Right lobe of liver (tissue), 4 donors: Measurements from ENCODE around the gene P3H2.

Experiments used
- CTCF ChIP-seq, 4 donors: fragments of 200-600 bp in 3 of 4; fragments of 450-650 bp in 1 of 4; IDR thresholded peaks; one replicate each; pipeline versions ENCODE4 v1.5.1 to v1.8.0; 2016 to 2022; ENCODE audit warnings: antibody characterized with exemption in 4 of 4, mild to moderate bottlenecking in 2 of 4
- POLR2A ChIP-seq: fragments of 450-650 bp; IDR thresholded peaks from one replicate; pipeline ENCODE4 v1.6.1; 2017; ENCODE audit warnings: antibody characterized with exemption, mild to moderate bottlenecking
- donor health status: DM: no; HTN: no; CAD: no.
- donor health status: DM: no; HTN: no; CAD: no.
- donor health status: DM: no; HTN: yes; CAD: no.

DNA sequence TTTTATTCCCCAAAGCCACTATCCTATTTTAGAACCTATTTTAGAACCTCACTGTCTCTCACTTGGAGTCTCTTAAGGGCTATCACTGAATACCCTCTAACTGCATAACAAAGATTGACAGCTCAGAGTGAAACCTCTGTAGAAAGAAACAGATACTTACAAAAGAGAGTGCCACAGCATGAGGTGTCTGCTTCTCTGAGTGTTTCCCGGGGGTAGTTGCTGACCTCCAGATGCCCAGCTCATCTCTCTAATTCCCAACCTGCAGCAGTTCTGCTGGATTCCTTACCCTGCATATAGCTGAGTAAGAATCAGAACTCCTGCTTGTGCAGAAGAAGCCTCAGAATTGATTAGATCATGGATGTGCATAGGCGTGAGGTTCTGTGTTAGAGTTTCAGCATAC lies 34.5 kb downstream of the P3H2 start:
- TF ChIP-seq CTCF (IDR thresholded peaks at IDR 0.05) (no peak), POLR2A (no peak)
